SH-SY5Y (cell line): ENCODE measurements around the gene SPOCK2.

ENCODE experiments used
- GATA2 ChIP-seq: IDR thresholded peaks from 2 replicates; pipeline ENCODE4 v1.6.1; 2011; ENCODE audit warnings: mild to moderate bottlenecking, low read depth, low read length
- GATA3 ChIP-seq: IDR thresholded peaks from 2 replicates; pipeline ENCODE4 v1.6.1; 2011; ENCODE audit warnings: low read depth, mild to moderate bottlenecking, low read length, moderate library complexity

DNA sequence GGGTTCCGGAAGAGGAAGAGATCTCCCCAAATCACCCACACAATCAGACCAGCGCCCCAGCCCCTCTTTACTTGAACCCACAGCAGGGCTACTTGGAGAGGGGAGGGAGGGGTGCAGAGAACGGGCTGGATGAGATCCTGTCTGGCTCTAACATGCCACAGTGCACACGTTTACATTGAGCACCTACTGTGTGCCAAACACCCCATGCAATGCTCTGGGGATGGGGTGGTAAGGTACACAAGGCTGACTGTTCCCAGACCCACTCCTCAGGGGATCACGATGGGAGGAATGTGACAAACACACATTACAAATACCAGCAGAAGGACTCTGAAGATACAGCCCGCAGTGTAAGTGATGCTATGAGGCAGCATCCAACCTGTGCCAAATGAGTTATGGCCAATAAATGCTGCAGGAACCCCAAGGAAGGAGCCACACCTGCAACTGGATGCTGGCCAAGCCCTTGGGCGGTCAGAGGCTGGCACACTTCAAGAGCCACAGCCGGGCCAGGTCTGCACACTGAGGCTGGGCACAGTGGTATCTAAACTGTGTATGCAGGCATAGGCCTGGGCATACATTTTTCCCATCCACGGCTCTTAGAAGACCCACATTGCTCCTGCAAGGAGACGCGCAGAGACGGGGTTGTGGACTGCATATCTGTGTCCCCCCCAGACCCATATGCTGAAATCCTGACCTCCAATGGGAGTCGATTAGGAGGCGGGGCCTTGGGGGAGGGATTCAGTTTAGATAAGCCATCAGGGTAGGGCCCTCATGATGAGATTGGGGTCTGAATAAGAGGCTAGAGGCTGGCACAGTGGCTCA is 6.4 kb downstream of the SPOCK2 start:
- TF ChIP-seq GATA3 (no peak), GATA2 (no peak)
